HEK293 (cell line): ENCODE results near the gene MAGEA10.

Experiments
- TCF7L2 ChIP-seq: IDR thresholded peaks from 2 replicates; pipeline ENCODE4 v1.6.1; 2011; ENCODE audit warnings: low read depth, mild to moderate bottlenecking, inconsistent platforms, low read length, moderate library complexity, borderline replicate concordance
- ZNF140 ChIP-seq: fragments of 450-650 bp; formaldehyde crosslinking; IDR thresholded peaks from 2 replicates; pipeline ENCODE4 v1.5.1; 2016; ENCODE audit warnings: missing biosample characterization, missing genetic modification characterization
- ZNF169 ChIP-seq: fragments of 450-650 bp; formaldehyde crosslinking; IDR thresholded peaks from 2 replicates; pipeline ENCODE4 v1.5.1; 2016; ENCODE audit warnings: missing biosample characterization, missing genetic modification characterization
- ZNF239 ChIP-seq: fragments of 450-650 bp; formaldehyde crosslinking; IDR thresholded peaks from 2 replicates; pipeline ENCODE4 v1.5.1; 2016; ENCODE audit warnings: missing biosample characterization, missing genetic modification characterization
- ZNF302 ChIP-seq: fragments of 450-650 bp; formaldehyde crosslinking; IDR thresholded peaks from 2 replicates; pipeline ENCODE4 v1.5.1; 2016; ENCODE audit warnings: missing biosample characterization, missing genetic modification characterization, low read depth
- ZNF335 ChIP-seq: fragments of 450-650 bp; formaldehyde crosslinking; conservative IDR thresholded peaks from 2 replicates; pipeline ENCODE4 v1.5.1; 2016; ENCODE audit warnings: missing biosample characterization, missing genetic modification characterization
- ZNF350 ChIP-seq: fragments of 450-650 bp; formaldehyde crosslinking; IDR thresholded peaks from 2 replicates; pipeline ENCODE4 v1.5.0; 2017; ENCODE audit warnings: missing biosample characterization, mild to moderate bottlenecking, missing genetic modification characterization
- ZNF660 ChIP-seq: fragments of 450-650 bp; IDR thresholded peaks from 2 replicates; pipeline ENCODE4 v1.5.1; 2018; ENCODE audit warnings: missing biosample characterization, mild to moderate bottlenecking, missing genetic modification characterization
- ZNF677 ChIP-seq: fragments of 450-650 bp; IDR thresholded peaks from 2 replicates; pipeline ENCODE4 v1.5.0; 2018; ENCODE audit warnings: missing biosample characterization, mild to moderate bottlenecking, missing genetic modification characterization, moderate library complexity
- TF ChIP-seq, protein P1 (sequence below): fragments of 450-650 bp; formaldehyde crosslinking; IDR thresholded peaks from 2 replicates; pipeline ENCODE4 v1.5.1; 2016; ENCODE audit warnings: missing biosample characterization, missing genetic modification characterization
- TF ChIP-seq, protein P2 (sequence below): fragments of 450-650 bp; formaldehyde crosslinking; conservative IDR thresholded peaks from 2 replicates; pipeline ENCODE4 v1.5.1; 2016; ENCODE audit warnings: low read depth, missing biosample characterization, missing genetic modification characterization
- TF ChIP-seq, protein P3 (sequence below): fragments of 450-650 bp; formaldehyde crosslinking; IDR thresholded peaks from 2 replicates; pipeline ENCODE4 v1.5.1; 2016; ENCODE audit warnings: missing biosample characterization, missing genetic modification characterization, low read depth
- TF ChIP-seq, protein P4 (sequence below): fragments of 450-650 bp; formaldehyde crosslinking; IDR thresholded peaks from 2 replicates; pipeline ENCODE4 v1.5.1; 2016; ENCODE audit warnings: missing biosample characterization, missing genetic modification characterization
- TF ChIP-seq, protein P5 (sequence below): fragments of 450-650 bp; formaldehyde crosslinking; IDR thresholded peaks from 2 replicates; pipeline ENCODE4 v1.5.1; 2017; ENCODE audit warnings: missing biosample characterization, mild to moderate bottlenecking, missing genetic modification characterization, moderate library complexity

DNA sequence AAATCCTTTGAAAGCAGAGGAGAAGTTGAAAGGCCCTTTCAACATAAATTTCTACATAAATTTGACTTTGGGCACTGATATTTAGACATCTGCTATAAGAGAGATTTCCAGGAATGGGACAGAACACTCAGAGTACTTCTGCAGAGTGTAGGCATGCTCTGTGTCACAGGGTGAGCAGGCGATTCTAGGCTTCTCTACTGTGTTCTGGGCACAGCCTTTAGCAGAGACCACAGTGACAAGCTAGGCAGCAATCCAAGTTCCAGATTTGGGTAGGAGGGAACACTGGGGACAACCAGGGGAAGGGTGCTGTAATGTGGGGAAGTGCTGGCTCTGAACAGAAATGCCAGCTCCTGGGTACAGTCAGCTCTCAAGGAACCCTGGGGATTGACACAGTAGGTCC is 6.9 kb downstream of the MAGEA10 start:
- TF ChIP-seq, protein P1, sequence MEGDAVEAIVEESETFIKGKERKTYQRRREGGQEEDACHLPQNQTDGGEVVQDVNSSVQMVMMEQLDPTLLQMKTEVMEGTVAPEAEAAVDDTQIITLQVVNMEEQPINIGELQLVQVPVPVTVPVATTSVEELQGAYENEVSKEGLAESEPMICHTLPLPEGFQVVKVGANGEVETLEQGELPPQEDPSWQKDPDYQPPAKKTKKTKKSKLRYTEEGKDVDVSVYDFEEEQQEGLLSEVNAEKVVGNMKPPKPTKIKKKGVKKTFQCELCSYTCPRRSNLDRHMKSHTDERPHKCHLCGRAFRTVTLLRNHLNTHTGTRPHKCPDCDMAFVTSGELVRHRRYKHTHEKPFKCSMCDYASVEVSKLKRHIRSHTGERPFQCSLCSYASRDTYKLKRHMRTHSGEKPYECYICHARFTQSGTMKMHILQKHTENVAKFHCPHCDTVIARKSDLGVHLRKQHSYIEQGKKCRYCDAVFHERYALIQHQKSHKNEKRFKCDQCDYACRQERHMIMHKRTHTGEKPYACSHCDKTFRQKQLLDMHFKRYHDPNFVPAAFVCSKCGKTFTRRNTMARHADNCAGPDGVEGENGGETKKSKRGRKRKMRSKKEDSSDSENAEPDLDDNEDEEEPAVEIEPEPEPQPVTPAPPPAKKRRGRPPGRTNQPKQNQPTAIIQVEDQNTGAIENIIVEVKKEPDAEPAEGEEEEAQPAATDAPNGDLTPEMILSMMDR (tag by site-specific recombination) = no peak
- no peak for TF ChIP-seq ZNF169 (tag by site-specific recombination)
- no peak for TF ChIP-seq ZNF335 (tag by site-specific recombination)
- no peak for TF ChIP-seq TCF7L2
- no peak for TF ChIP-seq ZNF350 (tag by site-specific recombination)
- TF ChIP-seq ZNF302 = no peak
- TF ChIP-seq, protein P2, sequence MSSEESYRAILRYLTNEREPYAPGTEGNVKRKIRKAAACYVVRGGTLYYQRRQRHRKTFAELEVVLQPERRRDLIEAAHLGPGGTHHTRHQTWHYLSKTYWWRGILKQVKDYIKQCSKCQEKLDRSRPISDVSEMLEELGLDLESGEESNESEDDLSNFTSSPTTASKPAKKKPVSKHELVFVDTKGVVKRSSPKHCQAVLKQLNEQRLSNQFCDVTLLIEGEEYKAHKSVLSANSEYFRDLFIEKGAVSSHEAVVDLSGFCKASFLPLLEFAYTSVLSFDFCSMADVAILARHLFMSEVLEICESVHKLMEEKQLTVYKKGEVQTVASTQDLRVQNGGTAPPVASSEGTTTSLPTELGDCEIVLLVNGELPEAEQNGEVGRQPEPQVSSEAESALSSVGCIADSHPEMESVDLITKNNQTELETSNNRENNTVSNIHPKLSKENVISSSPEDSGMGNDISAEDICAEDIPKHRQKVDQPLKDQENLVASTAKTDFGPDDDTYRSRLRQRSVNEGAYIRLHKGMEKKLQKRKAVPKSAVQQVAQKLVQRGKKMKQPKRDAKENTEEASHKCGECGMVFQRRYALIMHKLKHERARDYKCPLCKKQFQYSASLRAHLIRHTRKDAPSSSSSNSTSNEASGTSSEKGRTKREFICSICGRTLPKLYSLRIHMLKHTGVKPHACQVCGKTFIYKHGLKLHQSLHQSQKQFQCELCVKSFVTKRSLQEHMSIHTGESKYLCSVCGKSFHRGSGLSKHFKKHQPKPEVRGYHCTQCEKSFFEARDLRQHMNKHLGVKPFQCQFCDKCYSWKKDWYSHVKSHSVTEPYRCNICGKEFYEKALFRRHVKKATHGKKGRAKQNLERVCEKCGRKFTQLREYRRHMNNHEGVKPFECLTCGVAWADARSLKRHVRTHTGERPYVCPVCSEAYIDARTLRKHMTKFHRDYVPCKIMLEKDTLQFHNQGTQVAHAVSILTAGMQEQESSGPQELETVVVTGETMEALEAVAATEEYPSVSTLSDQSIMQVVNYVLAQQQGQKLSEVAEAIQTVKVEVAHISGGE (tag by site-specific recombination) = no peak
- TF ChIP-seq, protein P3, sequence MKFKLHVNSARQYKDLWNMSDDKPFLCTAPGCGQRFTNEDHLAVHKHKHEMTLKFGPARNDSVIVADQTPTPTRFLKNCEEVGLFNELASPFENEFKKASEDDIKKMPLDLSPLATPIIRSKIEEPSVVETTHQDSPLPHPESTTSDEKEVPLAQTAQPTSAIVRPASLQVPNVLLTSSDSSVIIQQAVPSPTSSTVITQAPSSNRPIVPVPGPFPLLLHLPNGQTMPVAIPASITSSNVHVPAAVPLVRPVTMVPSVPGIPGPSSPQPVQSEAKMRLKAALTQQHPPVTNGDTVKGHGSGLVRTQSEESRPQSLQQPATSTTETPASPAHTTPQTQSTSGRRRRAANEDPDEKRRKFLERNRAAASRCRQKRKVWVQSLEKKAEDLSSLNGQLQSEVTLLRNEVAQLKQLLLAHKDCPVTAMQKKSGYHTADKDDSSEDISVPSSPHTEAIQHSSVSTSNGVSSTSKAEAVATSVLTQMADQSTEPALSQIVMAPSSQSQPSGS (tag by site-specific recombination) = no peak
- TF ChIP-seq ZNF140 (tag by site-specific recombination) = no peak
- TF ChIP-seq, protein P4, sequence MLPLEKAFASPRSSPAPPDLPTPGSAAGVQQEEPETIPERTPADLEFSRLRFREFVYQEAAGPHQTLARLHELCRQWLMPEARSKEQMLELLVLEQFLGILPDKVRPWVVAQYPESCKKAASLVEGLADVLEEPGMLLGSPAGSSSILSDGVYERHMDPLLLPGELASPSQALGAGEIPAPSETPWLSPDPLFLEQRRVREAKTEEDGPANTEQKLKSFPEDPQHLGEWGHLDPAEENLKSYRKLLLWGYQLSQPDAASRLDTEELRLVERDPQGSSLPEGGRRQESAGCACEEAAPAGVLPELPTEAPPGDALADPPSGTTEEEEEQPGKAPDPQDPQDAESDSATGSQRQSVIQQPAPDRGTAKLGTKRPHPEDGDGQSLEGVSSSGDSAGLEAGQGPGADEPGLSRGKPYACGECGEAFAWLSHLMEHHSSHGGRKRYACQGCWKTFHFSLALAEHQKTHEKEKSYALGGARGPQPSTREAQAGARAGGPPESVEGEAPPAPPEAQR (tag by site-specific recombination) = no peak
- TF ChIP-seq ZNF660 = no peak
- no peak for TF ChIP-seq ZNF239 (tag by site-specific recombination)
- TF ChIP-seq ZNF677 (tag by site-specific recombination) = no peak
- TF ChIP-seq, protein P5, sequence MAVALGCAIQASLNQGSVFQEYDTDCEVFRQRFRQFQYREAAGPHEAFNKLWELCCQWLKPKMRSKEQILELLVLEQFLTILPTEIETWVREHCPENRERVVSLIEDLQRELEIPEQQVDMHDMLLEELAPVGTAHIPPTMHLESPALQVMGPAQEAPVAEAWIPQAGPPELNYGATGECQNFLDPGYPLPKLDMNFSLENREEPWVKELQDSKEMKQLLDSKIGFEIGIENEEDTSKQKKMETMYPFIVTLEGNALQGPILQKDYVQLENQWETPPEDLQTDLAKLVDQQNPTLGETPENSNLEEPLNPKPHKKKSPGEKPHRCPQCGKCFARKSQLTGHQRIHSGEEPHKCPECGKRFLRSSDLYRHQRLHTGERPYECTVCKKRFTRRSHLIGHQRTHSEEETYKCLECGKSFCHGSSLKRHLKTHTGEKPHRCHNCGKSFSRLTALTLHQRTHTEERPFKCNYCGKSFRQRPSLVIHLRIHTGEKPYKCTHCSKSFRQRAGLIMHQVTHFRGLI (tag by site-specific recombination) = no peak
